CD4-positive, alpha-beta T cell (primary cell): ENCODE results near the gene IFI35. TPM values are rescaled to one million over a fixed set of nuclear protein-coding genes. Genes with fewer than 3 reads are reported as not detected.

ENCODE experiments used
- ATAC-seq: fragments of 200-7000 bp; cut with Tn5 transposase; one replicate; pipeline ENCODE4 v1.10.0; 2022; ENCODE audit warnings: mild to moderate bottlenecking; ENCODE audit not compliant: poor library complexity
- CTCF ChIA-PET: fragments of 350-600 bp; sonication (Branson Sonifier 250); formaldehyde crosslinking; loops from one replicate; lab custom pipeline; 2021; ENCODE audit warnings: antibody characterized with exemption, inconsistent platforms; lab: Charles Lee
- POLR2A ChIA-PET: fragments of 350-600 bp; sonication (Branson Sonifier 250); formaldehyde crosslinking; loops from one replicate; lab custom pipeline; 2021; ENCODE audit warnings: antibody characterized with exemption, inconsistent platforms; lab: Charles Lee
- DNase-seq, 14 experiments: peaks; one replicate each; pipeline ENCODE4 v3.0.0-alpha.2; 2013 to 2020; ENCODE audit warnings: mixed read lengths in 2 of 14
- H3K27ac ChIP-seq, 2 donors: one replicate each; pipeline versions ENCODE4 v1.5.1 to v1.7.0; 2013; ENCODE audit warnings: low read length in 2 of 2, low read depth in 1 of 2, mild to moderate bottlenecking in 1 of 2
- H3K27me3 ChIP-seq, 2 experiments: 1 replicate in 1 of 2; 2 replicates in 1 of 2; pipeline versions ENCODE4 v1.6.1 to v1.7.0; 2013; ENCODE audit warnings: low read length in 2 of 2, control low read depth in 1 of 2, mild to moderate bottlenecking in 1 of 2, moderate library complexity in 1 of 2; ENCODE audit not compliant: insufficient read depth in 2 of 2, control insufficient read depth in 1 of 2
- H3K36me3 ChIP-seq: one replicate; pipeline ENCODE4 v1.6.1; 2013; ENCODE audit warnings: low read length, control low read depth; ENCODE audit not compliant: insufficient read depth
- H3K4me1 ChIP-seq: one replicate; pipeline ENCODE4 v1.6.1; 2013; ENCODE audit warnings: low read length, control low read depth; ENCODE audit not compliant: insufficient read depth
- H3K4me3 ChIP-seq: one replicate; pipeline ENCODE4 v1.5.1; 2013; ENCODE audit warnings: mild to moderate bottlenecking, low read length, moderate library complexity
- H3K9me3 ChIP-seq, 2 experiments: 1 replicate in 1 of 2; 2 replicates in 1 of 2; pipeline versions ENCODE4 v1.6.1 to v1.7.0; 2013; ENCODE audit warnings: low read length in 2 of 2, mild to moderate bottlenecking in 2 of 2, control low read depth in 1 of 2, moderate library complexity in 1 of 2; ENCODE audit not compliant: control insufficient read depth in 1 of 2, insufficient read depth in 1 of 2
- H3K27ac Mint-ChIP-seq: one replicate; pipeline ENCODE4 v1.8.0; 2020; ENCODE audit warnings: mixed read lengths
- H3K27me3 Mint-ChIP-seq: one replicate; pipeline ENCODE4 v1.8.0; 2021; ENCODE audit warnings: mixed read lengths
- H3K36me3 Mint-ChIP-seq: one replicate; pipeline ENCODE4 v1.8.0; 2021; ENCODE audit warnings: low read depth, mixed read lengths
- H3K4me1 Mint-ChIP-seq: one replicate; pipeline ENCODE4 v1.8.0; 2021; ENCODE audit warnings: low read depth, mixed read lengths
- H3K4me3 Mint-ChIP-seq: one replicate; pipeline ENCODE4 v1.8.0; 2020; ENCODE audit warnings: mild to moderate bottlenecking, mixed read lengths
- H3K9me3 Mint-ChIP-seq: one replicate; pipeline ENCODE4 v1.8.0; 2020; ENCODE audit warnings: mixed read lengths
- intact Hi-C, 2 experiments: fragments of 100-400 bp; cut with DNase I in 1 of 2; cut with micrococcal nuclease in 1 of 2; formaldehyde crosslinking; loops; one replicate each; pipeline versions ENCODE4 v1.15.1 to v1.9.0; 2023 to 2025; cut with DNase I, micrococcal nuclease
- total RNA-seq, 174 experiments: library from RNA in 2 of 174; stranded (reverse) in 2 of 174; gene quantifications; one replicate each; pipeline ENCODE4 v1.2.3 and lab custom pipeline; 2021 to 2026
- TF ChIP-seq, protein P1 (sequence below): fragments of 200-600 bp; IDR thresholded peaks from one replicate; pipeline ENCODE4 v1.8.0; 2022; ENCODE audit warnings: antibody characterized with exemption, mild to moderate bottlenecking

IFI35 gene
- total RNA-seq, 2 experiments from 2014 or later = 23.0 to 24.7 TPM

DNA sequence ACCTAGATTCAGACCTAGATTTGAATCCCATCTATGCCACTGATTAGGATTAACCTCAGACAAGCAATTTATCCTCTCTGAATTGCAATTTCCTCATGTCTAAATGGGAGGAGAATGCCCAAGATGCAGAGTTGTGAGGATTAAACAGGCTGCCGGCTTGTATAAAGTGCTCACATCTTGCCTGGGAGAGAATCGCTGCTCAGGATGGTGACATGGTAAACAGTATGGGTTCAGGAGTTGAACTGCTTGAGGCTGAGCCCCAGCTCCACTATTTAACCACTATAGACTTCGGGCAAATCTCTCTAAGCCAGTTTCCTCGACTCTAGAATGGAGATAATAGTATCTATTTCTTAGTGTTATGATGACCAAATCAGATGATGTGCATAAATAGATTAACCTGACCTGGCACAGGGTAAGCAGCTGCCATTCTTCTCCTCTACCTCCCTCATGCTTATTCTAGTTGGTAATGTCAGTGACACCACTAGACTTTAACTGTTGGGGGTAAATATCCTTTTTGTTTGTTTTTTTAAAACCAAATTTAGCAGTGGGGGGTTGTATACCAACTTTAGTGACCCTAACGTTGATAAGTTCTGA lies 9.1 kb upstream of the IFI35 start:
- intact Hi-C loops = loop anchor here (2.0 to 10.0 kb wide), 4 partner anchors 33 to 1017 kb away; partner anchors contain the start of genes AARSD1 (in 1 of the 2), DHX8 (in 1 of the 2), PSME3 (in 1 of the 2) and TMEM101 (in 1 of the 2)

DNA sequence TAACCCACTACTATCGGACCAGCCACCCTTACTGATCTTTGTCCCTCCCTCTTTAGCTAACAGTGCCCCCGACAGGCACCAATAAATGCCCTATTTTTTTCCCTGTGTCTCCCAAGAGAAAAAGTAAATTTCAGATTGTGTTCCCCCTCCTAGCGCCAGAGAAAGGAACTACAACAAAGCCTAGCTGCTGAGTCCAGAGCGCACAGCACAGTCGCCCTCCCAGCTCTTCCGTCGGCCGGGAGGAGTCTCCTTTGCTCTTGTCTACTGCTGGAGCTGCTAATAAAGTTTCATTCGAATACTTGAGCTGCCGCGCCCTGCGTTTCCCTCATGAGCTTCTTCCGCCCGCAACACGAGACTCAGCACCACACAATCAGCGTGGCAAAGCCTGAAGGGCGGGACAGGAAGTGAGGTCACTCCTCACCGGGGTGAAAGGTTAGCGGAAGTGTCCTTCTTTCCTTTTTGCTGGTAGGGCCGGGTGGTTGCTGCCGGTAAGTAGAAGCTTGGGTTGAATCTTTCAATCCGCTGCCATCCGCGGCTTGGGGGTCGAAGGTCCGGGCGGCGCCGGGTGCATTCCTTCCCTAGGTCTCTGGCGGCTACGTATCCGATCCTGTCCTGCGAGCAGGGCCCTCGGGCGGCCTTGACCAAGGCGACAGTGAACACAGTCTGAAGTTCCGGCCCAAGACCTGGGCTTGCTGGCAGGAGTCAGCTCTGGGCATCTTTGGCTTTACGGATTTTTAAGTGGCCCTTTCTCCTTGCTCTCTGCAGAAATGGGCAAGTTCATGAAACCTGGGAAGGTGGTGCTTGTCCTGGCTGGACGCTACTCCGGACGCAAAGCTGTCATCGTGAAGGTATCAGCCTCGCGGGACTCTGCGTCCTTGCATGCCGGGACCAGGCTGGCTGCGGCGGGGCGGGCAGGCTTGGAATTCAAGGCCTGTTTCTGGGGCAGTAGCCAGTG lies 8.3 kb upstream of the IFI35 start, which contains the start of gene RPL27:
Gene RPL27 (plus strand): TSS at position 436 of the 955 bp plus-strand sequence. CDS start 332 bp downstream, at position 768.
- peaks cover 28% of the 10 kb centered on the region for H3K4me1 ChIP-seq
- Mint-ChIP-seq H3K27ac (peak within 1 kb of the TSS; percentile 95), H3K9me3 (no peaks in the 10 kb centered on the region), H3K4me1 (peaks cover 25% of the 10 kb centered on the region), H3K4me3 (peak within 1 kb of the TSS; percentile 96), H3K36me3 (peaks cover 55% of the 10 kb centered on the region), H3K27me3 (no peaks in the 10 kb centered on the region)
- H3K27ac ChIP-seq = peak within 1 kb of the TSS; percentile 73 to 98
- intact Hi-C loops = loop anchor here (1.0 to 10.0 kb wide), 11 partner anchors 18 to 1017 kb away; partner anchors contain the start of genes BRCA1 (in 2 of the 2), PSME3 (in 2 of the 2), PTGES3L (in 2 of the 2) and RUNDC1 (in 2 of the 2)
- TF ChIP-seq, protein P1, sequence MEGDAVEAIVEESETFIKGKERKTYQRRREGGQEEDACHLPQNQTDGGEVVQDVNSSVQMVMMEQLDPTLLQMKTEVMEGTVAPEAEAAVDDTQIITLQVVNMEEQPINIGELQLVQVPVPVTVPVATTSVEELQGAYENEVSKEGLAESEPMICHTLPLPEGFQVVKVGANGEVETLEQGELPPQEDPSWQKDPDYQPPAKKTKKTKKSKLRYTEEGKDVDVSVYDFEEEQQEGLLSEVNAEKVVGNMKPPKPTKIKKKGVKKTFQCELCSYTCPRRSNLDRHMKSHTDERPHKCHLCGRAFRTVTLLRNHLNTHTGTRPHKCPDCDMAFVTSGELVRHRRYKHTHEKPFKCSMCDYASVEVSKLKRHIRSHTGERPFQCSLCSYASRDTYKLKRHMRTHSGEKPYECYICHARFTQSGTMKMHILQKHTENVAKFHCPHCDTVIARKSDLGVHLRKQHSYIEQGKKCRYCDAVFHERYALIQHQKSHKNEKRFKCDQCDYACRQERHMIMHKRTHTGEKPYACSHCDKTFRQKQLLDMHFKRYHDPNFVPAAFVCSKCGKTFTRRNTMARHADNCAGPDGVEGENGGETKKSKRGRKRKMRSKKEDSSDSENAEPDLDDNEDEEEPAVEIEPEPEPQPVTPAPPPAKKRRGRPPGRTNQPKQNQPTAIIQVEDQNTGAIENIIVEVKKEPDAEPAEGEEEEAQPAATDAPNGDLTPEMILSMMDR = peak; percentile 85
- DNase-seq = peak; percentile 95 to 100 (median 98)
- ChIA-PET POLR2A (interaction anchor here (0.6 to 3.2 kb wide), 39 partner anchors 9 to 1329 kb away, joined by 3 to 58 read pairs (median 5); partner anchors contain the start of genes AARSD1, AOC2, ARL4D and BECN1), CTCF (interaction anchor here (0.5 to 2.3 kb wide), 23 partner anchors 8 to 486 kb away, joined by 3 to 20 read pairs (median 4); partner anchors contain the start of genes AARSD1, BECN1, BRCA1 and DHX8)
- H3K36me3 ChIP-seq = peaks cover 43% of the 10 kb centered on the region
- ATAC-seq = peak; percentile 95
- no peaks in the 10 kb centered on the region for H3K9me3 ChIP-seq
- H3K27me3 ChIP-seq = no peaks in the 10 kb centered on the region
- H3K4me3 ChIP-seq = peak within 1 kb of the TSS; percentile 91

More for the DNA sequence above, 9.1 kb upstream of the IFI35 start:
- Mint-ChIP-seq H3K27me3 (no peaks in the 10 kb centered on the region), H3K4me1 (peaks cover 25% of the 10 kb centered on the region), H3K27ac (peak overlapping the region; percentile 95), H3K36me3 (peaks cover 55% of the 10 kb centered on the region), H3K4me3 (peak overlapping the region; percentile 96), H3K9me3 (no peaks in the 10 kb centered on the region)
- ChIA-PET CTCF (interaction anchor here (0.6 to 2.3 kb wide), 21 partner anchors 9 to 487 kb away, joined by 3 to 20 read pairs (median 6); partner anchors contain the start of genes AARSD1, BECN1, BRCA1 and DHX8), POLR2A (interaction anchor here (0.6 to 3.2 kb wide), 36 partner anchors 9 to 1330 kb away, joined by 3 to 58 read pairs (median 8); partner anchors contain the start of genes AARSD1, AOC2, ARL4D and BECN1)
- ATAC-seq = no peak
- Histone ChIP-seq H3K27me3 (no peaks in the 10 kb centered on the region), H3K4me3 (peak overlapping the region; percentile 6), H3K36me3 (peaks cover 43% of the 10 kb centered on the region), H3K27ac (peak overlapping the region in 1 of 2 donors; percentile 53), H3K9me3 (no peaks in the 10 kb centered on the region), H3K4me1 (peaks cover 28% of the 10 kb centered on the region)
- DNase-seq = peak in 1 of 14 experiments; percentile 20
- TF ChIP-seq, protein P1 = no peak
